ENCODE data around the gene CEP250.

The CEP250 gene

GRCh38 chr20:35559042-35559693, 103.8 kb downstream of the CEP250 start:
- H3K4me1 Mint-ChIP-seq, result no peaks in the 10 kb centered on the region
- no peak overlapping the region for H3K4me3 Mint-ChIP-seq
- peaks cover 28% of the 10 kb centered on the region for H3K36me3 Mint-ChIP-seq (ENCODE audit: low read depth)
- no peaks in the 10 kb centered on the region for H3K9me3 Mint-ChIP-seq
- H3K27me3 Mint-ChIP-seq (ENCODE audit: low read depth), result peaks cover 3% of the 10 kb centered on the region
- H3K27ac Mint-ChIP-seq, result no peak overlapping the region
- no peak for TF ChIP-seq CTCF (IDR thresholded peaks at IDR 0.05; ENCODE audit: unreplicated experiment in 3 of 3)

GRCh38 chr20:35560105-35560511, 104.7 kb downstream of the CEP250 start:
- Mint-ChIP-seq H3K27ac (no peak overlapping the region), H3K27me3 (ENCODE audit: low read depth) (peaks cover 3% of the 10 kb centered on the region), H3K4me3 (no peak overlapping the region), H3K36me3 (ENCODE audit: low read depth) (peaks cover 19% of the 10 kb centered on the region), H3K4me1 (no peaks in the 10 kb centered on the region), H3K9me3 (no peaks in the 10 kb centered on the region)
- no peak for TF ChIP-seq CTCF (IDR thresholded peaks at IDR 0.05; ENCODE audit: unreplicated experiment in 3 of 3)

GRCh38 chr20:35560541-35560940, 105.1 kb downstream of the CEP250 start:
- Mint-ChIP-seq H3K9me3 (no peaks in the 10 kb centered on the region), H3K27ac (peak overlapping the region in 1 of 3 experiments; percentile 33), H3K4me1 (no peaks in the 10 kb centered on the region), H3K27me3 (ENCODE audit: low read depth) (peaks cover 3% of the 10 kb centered on the region), H3K4me3 (no peak overlapping the region), H3K36me3 (ENCODE audit: low read depth) (peaks cover 17% of the 10 kb centered on the region)
- no peak for TF ChIP-seq CTCF (IDR thresholded peaks at IDR 0.05; ENCODE audit: unreplicated experiment in 3 of 3)

DNA sequence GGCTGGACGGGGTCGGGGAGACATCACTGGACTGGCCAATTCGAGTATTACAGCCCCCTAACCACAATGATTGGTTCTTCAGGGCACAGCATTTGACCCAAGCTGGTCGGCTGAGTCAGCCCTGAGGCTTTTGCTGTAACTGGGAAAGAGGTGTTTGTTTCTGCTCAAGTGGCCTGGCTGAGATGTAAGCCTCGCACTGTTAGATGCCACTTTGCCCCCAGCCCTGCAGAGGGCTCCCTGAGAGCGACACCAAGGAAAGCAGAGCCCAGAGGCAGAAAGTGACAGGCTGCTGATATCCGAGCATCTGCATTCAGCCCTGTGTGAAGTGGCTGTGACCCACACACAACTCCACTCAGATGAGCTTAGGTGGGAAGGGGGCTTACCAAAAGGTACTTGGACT, 105.9 kb downstream of the CEP250 start:
- peak in 2 of 3 experiments; percentile 9 to 27 for TF ChIP-seq CTCF (IDR thresholded peaks at IDR 0.05; ENCODE audit: unreplicated experiment in 3 of 3)
- no peaks in the 10 kb centered on the region for H3K4me1 Mint-ChIP-seq
- H3K27me3 Mint-ChIP-seq (ENCODE audit: low read depth), result peaks cover 3% of the 10 kb centered on the region
- H3K4me3 Mint-ChIP-seq, result no peak overlapping the region
- H3K9me3 Mint-ChIP-seq, result no peaks in the 10 kb centered on the region
- no peak overlapping the region for H3K27ac Mint-ChIP-seq
- peaks cover 17% of the 10 kb centered on the region for H3K36me3 Mint-ChIP-seq (ENCODE audit: low read depth)

GRCh38 chr20:35561671-35562070, 106.3 kb downstream of the CEP250 start:
- no peak for TF ChIP-seq CTCF (IDR thresholded peaks at IDR 0.05; ENCODE audit: unreplicated experiment in 3 of 3)
- Mint-ChIP-seq H3K9me3 (no peaks in the 10 kb centered on the region), H3K4me3 (no peak overlapping the region), H3K36me3 (ENCODE audit: low read depth) (peaks cover 17% of the 10 kb centered on the region), H3K27me3 (ENCODE audit: low read depth) (peaks cover 3% of the 10 kb centered on the region), H3K4me1 (no peaks in the 10 kb centered on the region), H3K27ac (no peak overlapping the region)

- Mint-ChIP-seq H3K9me3 (no peaks in the 10 kb centered on the region), H3K4me1 (no peaks in the 10 kb centered on the region), H3K27ac (no peak overlapping the region), H3K36me3 (ENCODE audit: low read depth) (peaks cover 12% of the 10 kb centered on the region), H3K4me3 (no peak overlapping the region), H3K27me3 (ENCODE audit: low read depth) (peaks cover 3% of the 10 kb centered on the region)
- no peak for TF ChIP-seq CTCF (IDR thresholded peaks at IDR 0.05; ENCODE audit: unreplicated experiment in 3 of 3)
Measured at GRCh38 chr20:35562541-35563110, 107.2 kb downstream of the CEP250 start.

Measured in nephron (organoid).